GM13977 (cell line): ENCODE results near the gene CEP41.

Experiments
- DNase-seq: peaks from one replicate; pipeline ENCODE4 v3.0.0; 2012; ENCODE audit warnings: low spot score
- in situ Hi-C: fragments of 300-500 bp; cut with MboI; formaldehyde crosslinking; loops from one replicate; pipeline ENCODE4 v1.12.0; 2022; ENCODE audit warnings: low sequenced_read_pairs, low pct_unique_long_range_greater_than_20kb, mixed read lengths, inconsistent platforms; ENCODE audit not compliant: unreplicated experiment
- TF ChIP-seq, protein P1 (sequence below): IDR thresholded peaks from 2 replicates; pipeline ENCODE4 v1.5.1; 2012; ENCODE audit warnings: mild to moderate bottlenecking, control low read depth; ENCODE audit not compliant: insufficient read depth; ENCODE audit errors: extremely low read depth, missing control alignments

Gene CEP41

DNA sequence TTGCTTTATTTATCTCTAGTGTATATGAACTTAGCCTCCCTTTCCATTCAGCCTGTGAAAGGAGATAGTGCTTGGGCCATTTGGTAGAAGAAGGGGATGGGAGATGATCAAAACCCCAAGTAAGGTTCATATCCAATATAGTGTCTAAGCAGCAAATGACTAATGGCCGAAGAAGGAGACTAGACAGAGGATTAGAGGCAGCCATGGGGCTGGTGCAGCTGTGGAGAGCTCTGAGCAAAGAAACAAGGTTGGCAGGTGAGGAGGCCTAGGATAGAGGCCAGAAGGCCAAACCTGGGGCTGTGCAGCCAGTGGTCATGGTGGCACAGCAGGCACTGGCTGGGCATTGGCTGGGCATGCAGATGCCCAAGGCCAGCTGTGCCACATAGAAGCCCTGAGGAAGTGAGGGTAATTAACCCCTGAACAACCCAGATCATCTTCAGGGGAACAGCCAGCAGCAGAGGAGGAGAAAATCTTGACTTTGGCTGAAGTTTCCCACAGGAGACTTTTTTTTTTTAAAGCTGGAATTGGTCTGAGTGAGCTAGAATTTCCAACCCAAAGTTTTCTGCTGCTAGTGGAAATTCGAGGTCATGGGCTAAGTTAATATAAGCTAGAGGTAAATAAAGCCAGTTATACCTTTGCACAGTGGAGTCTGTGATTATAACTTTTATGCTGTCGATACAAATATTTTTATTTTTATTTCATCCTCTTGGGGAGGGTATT lies 70.8 kb downstream of the CEP41 start:
- in situ Hi-C loops = no loop called here
- TF ChIP-seq, protein P1, sequence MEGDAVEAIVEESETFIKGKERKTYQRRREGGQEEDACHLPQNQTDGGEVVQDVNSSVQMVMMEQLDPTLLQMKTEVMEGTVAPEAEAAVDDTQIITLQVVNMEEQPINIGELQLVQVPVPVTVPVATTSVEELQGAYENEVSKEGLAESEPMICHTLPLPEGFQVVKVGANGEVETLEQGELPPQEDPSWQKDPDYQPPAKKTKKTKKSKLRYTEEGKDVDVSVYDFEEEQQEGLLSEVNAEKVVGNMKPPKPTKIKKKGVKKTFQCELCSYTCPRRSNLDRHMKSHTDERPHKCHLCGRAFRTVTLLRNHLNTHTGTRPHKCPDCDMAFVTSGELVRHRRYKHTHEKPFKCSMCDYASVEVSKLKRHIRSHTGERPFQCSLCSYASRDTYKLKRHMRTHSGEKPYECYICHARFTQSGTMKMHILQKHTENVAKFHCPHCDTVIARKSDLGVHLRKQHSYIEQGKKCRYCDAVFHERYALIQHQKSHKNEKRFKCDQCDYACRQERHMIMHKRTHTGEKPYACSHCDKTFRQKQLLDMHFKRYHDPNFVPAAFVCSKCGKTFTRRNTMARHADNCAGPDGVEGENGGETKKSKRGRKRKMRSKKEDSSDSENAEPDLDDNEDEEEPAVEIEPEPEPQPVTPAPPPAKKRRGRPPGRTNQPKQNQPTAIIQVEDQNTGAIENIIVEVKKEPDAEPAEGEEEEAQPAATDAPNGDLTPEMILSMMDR = no peak
- no peak for DNase-seq

DNA sequence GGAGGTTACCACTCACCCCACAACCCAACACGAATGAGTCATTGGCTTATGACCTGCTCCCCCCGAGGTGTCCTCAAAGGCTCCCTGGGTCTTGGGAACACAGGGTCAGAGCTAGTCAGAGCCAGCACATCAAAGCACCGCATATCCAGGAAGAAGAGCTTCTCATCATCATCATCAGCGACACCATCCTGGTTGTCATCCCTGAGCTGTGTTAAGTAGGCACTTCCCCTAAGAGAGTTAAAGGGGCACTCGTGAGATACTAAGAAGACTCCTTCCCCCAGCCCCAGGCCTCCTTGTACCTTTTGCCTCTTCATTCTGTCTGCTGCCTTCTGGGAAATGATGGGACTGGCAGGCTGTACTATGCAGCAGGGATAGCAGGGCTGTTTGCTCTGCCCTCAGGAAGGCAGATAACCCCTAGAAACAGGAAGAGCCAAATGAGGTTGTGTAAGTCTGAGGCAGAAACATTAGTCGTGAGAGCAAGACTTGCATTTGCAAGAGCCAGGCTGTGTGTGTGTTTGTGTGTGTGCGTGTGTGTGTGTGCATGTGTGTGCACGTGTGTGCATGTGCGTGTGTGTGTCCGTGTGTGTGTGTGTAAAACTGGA lies 71.6 kb downstream of the CEP41 start:
- in situ Hi-C loops = no loop called here
- TF ChIP-seq, protein P1 = no peak
- DNase-seq = no peak

- in situ Hi-C loops = no loop called here
- DNase-seq = no peak
- TF ChIP-seq, protein P1 = no peak
Observed at GRCh38 chr7:130367836-130368746, 72.7 kb downstream of the CEP41 start.

DNA sequence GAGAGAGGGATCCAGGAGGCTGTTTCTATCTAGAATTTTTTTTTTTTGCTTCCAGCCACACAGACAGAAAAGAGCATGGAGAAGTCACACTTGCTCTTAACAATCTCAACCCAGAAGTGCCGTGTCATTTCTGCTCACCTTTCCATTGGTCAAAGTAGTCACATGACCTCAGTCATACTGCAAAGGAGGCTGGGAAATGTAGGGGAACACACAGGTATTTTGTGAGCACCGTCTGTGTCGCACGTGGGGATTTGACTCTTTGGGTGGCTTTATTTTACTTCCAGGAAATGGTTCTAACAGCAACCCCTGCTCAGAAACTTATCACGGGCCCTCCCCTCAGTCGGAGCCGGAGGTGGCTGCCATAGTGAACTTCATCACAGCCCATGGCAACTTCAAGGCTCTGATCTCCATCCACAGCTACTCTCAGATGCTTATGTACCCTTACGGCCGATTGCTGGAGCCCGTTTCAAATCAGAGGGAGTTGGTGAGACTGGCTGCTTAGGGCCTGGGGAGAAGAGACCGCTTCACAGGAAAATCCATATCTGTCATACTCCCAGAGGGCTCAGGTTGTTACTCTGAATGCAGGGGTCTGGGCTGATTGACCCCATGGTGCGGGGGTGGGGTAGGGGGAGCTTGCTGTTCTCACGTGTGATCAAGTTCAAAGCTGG lies 73.6 kb downstream of the CEP41 start:
- in situ Hi-C loops = no loop called here
- no peak for DNase-seq
- TF ChIP-seq, protein P1 = no peak

GRCh38 chr7:130366564-130366963 lies 74.3 kb downstream of the CEP41 start:
- TF ChIP-seq, protein P1 = no peak
- in situ Hi-C loops = no loop called here

More at GRCh38 chr7:130366564-130366963, 74.3 kb downstream of the CEP41 start:
- DNase-seq = no peak
